Subcutaneous adipose tissue (tissue), 4 donors: ENCODE measurements around the gene LEMD2. TPM values are rescaled to one million over a fixed set of nuclear protein-coding genes. Genes with fewer than 3 reads are reported as not detected.

ENCODE experiments used
- CTCF ChIP-seq: fragments of 450-650 bp; IDR thresholded peaks from one replicate; pipeline ENCODE4 v1.5.1; 2016; ENCODE audit warnings: low read depth, mild to moderate bottlenecking, control low read depth, antibody characterized with exemption, moderate library complexity
- total RNA-seq, 4 donors: library from RNA; depleted of rRNA; stranded (reverse); fragments of >200 nt; gene quantifications; one replicate each; pipeline ENCODE4 v1.1.0, GENCODE V29; 2016

LEMD2 gene
- total RNA-seq, 4 donors from 2014 or later: 24.3 to 61.6 (median 40.0) TPM

- TF ChIP-seq CTCF: no peak
Measured at GRCh38 chr6:33756211-33756954, 32.5 kb downstream of the LEMD2 start.

- TF ChIP-seq CTCF: no peak
Measured at GRCh38 chr6:33755070-33755869, 33.7 kb downstream of the LEMD2 start.

GRCh38 chr6:33754222-33754621 lies 34.7 kb downstream of the LEMD2 start:
- TF ChIP-seq CTCF: no peak

GRCh38 chr6:33752646-33753015 lies 36.3 kb downstream of the LEMD2 start:
- no peak for TF ChIP-seq CTCF

- no peak for TF ChIP-seq CTCF
Measured at GRCh38 chr6:33751771-33752645, 36.9 kb downstream of the LEMD2 start.

- TF ChIP-seq CTCF: no peak
Measured at GRCh38 chr6:33750244-33750991, 38.5 kb downstream of the LEMD2 start.
